Germinal center (tissue), 1 donor: ENCODE data around the gene ZNF764.

Source experiments
- DNase-seq: peaks from one replicate; pipeline ENCODE4 v3.0.0; 2012; ENCODE audit warnings: mixed read lengths, low spot score

Gene ZNF764

GRCh38 chr16:30570636-30571444 lies 12.7 kb upstream of the ZNF764 start:
- peak; percentile 36 for DNase-seq

- DNase-seq = no peak
Measured at GRCh38 chr16:30569746-30570635, 11.8 kb upstream of the ZNF764 start.

- DNase-seq = no peak
Measured at GRCh38 chr16:30569281-30569680, 11.1 kb upstream of the ZNF764 start.

GRCh38 chr16:30567991-30568638 lies 9.9 kb upstream of the ZNF764 start:
- DNase-seq = peak; percentile 26

GRCh38 chr16:30567160-30567990 lies 9.2 kb upstream of the ZNF764 start:
- DNase-seq = no peak

- DNase-seq = no peak
Measured at GRCh38 chr16:30566531-30566930, 8.4 kb upstream of the ZNF764 start.

GRCh38 chr16:30565984-30566383 lies 7.8 kb upstream of the ZNF764 start:
- no peak for DNase-seq

- DNase-seq = no peak
Measured at GRCh38 chr16:30565526-30565925, 7.4 kb upstream of the ZNF764 start.

- no peak for DNase-seq
Measured at GRCh38 chr16:30562021-30562420, 3.8 kb upstream of the ZNF764 start.

GRCh38 chr16:30561089-30561816 lies 3.1 kb upstream of the ZNF764 start:
- DNase-seq = peak; percentile 26

- no peak for DNase-seq
Measured at GRCh38 chr16:30559690-30560089, 1.5 kb upstream of the ZNF764 start.

- no peak for DNase-seq
Measured at GRCh38 chr16:30558789-30559377, 709 bp upstream of the ZNF764 start.

- DNase-seq = peak; percentile 54
Measured at GRCh38 chr16:30557707-30557956, 542 bp downstream of the ZNF764 start.

- DNase-seq = no peak
Measured at GRCh38 chr16:30556125-30556473, 2.1 kb downstream of the ZNF764 start.

- DNase-seq = no peak
Measured at GRCh38 chr16:30555315-30556124, 2.7 kb downstream of the ZNF764 start.

- no peak for DNase-seq
Measured at GRCh38 chr16:30554557-30555314, 3.4 kb downstream of the ZNF764 start.

GRCh38 chr16:30553393-30553899 lies 4.7 kb downstream of the ZNF764 start:
- no peak for DNase-seq

GRCh38 chr16:30552956-30553355 lies 5.2 kb downstream of the ZNF764 start:
- no peak for DNase-seq

- no peak for DNase-seq
Measured at GRCh38 chr16:30551781-30552180, 6.4 kb downstream of the ZNF764 start.
